HG03521 (cell line): ENCODE measurements around the gene VAV3.
"Not testable (repeated sequence)": the region's sequence is repeated elsewhere in the genome, so short reads cannot be mapped to it uniquely, and the experiment has no call there.

Experiments used
- ATAC-seq: cut with Tn5 transposase; IDR thresholded peaks from one replicate; pipeline ENCODE4 v1.9.1; 2021; ENCODE audit warnings: mild to moderate bottlenecking, moderate library complexity; ENCODE audit not compliant: unreplicated experiment

Gene VAV3, protein sequence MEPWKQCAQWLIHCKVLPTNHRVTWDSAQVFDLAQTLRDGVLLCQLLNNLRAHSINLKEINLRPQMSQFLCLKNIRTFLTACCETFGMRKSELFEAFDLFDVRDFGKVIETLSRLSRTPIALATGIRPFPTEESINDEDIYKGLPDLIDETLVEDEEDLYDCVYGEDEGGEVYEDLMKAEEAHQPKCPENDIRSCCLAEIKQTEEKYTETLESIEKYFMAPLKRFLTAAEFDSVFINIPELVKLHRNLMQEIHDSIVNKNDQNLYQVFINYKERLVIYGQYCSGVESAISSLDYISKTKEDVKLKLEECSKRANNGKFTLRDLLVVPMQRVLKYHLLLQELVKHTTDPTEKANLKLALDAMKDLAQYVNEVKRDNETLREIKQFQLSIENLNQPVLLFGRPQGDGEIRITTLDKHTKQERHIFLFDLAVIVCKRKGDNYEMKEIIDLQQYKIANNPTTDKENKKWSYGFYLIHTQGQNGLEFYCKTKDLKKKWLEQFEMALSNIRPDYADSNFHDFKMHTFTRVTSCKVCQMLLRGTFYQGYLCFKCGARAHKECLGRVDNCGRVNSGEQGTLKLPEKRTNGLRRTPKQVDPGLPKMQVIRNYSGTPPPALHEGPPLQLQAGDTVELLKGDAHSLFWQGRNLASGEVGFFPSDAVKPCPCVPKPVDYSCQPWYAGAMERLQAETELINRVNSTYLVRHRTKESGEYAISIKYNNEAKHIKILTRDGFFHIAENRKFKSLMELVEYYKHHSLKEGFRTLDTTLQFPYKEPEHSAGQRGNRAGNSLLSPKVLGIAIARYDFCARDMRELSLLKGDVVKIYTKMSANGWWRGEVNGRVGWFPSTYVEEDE

DNA sequence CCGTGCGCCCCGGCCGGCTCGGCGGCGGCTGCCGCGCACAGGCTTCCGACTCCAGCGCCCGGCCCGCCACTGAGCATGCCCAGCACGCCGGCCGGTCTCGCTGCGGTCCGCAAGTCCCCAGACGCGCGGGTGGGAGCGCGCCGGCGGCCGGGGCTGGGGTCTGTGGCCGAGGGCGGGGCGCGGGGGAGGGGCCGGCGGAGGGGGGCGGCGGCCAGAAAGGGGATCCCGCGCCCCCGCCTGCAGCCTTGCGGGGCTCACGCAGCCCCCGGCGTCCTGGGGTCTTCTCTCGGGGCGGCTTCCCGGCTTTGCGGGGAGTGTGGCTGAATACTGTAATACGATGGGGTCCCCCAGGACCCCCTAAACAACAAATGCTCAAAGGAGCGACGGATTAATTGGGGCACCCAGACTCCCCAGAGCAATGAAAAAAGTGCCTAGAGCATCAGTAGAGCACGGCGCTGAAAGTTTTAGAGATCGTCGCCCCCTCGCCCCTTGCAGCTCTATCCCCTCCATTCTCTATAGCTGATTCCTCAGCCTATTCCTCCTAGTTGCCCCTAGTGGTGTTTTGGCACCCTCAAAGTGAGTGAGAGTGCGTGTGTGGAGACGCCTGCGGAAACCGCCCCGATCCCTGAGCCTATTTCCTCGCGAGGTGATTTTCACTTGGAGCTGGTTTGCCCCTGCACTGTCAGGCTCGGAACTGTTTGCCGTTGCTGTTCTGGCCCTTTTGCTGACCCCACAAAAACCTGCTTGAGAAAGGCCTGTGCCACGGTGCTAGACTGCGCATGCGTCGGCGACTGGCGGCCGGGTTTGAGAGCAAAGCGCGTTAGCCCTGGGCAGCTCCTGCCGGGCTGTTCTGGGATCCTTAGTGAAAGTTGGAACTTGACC, at the start of gene VAV3:
VAV3 (minus strand) TSS at position 71 of the 882 bp plus-strand sequence. CDS start 311 bp downstream, outside the sequence.
- ATAC-seq: no peak

GRCh38 chr1:108012553-108012952, 47.6 kb upstream of the VAV3 start:
- ATAC-seq: no peak

- no peak for ATAC-seq
Measured at GRCh38 chr1:108011295-108011694, 46.3 kb upstream of the VAV3 start.

DNA sequence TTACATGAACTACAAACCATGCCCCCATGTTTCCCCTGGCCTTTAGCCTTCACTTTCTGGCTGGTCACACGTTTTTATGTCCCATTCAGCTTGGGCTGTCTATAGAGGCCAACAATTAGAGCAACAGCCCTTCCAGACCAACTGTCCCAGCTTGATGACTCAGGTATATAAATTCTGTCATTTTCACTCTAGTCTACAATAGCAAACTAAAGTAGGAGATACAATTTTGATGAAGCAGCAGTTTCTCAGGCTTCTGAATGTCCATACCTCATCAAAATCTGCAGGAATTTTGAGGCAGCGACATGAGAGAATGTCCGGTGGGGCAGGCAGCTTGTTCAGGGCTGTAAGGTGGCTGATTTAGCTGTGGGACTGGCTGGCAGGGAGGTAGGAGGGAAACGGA, 45.6 kb upstream of the VAV3 start:
- ATAC-seq: no peak

GRCh38 chr1:108009603-108010195, 44.7 kb upstream of the VAV3 start:
- ATAC-seq: no peak

DNA sequence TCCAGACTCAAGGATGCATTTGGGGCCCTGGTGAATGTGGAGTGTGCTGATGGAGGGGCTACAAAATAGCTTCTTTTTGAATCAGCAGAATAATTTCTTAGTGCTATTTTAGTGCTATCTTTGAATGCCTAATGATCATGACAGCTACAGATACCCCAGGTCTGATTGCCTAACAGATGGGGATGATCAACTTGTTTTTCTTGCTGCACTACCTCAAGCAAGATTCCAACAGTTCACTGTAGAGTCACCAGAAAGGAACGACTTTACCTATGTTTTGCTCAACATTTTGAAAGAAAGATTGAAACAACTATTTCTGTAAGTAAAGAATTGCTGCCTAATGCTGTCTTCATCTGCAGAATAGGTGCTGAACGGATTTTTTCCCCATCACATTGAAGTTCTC, 42.6 kb upstream of the VAV3 start:
- ATAC-seq: no peak

GRCh38 chr1:108007070-108007469, 42.1 kb upstream of the VAV3 start:
- ATAC-seq: no peak

GRCh38 chr1:108004919-108005318, 39.9 kb upstream of the VAV3 start:
- ATAC-seq: not testable (repeated sequence)

- ATAC-seq: no peak
Measured at GRCh38 chr1:108000620-108001111, 35.7 kb upstream of the VAV3 start.

DNA sequence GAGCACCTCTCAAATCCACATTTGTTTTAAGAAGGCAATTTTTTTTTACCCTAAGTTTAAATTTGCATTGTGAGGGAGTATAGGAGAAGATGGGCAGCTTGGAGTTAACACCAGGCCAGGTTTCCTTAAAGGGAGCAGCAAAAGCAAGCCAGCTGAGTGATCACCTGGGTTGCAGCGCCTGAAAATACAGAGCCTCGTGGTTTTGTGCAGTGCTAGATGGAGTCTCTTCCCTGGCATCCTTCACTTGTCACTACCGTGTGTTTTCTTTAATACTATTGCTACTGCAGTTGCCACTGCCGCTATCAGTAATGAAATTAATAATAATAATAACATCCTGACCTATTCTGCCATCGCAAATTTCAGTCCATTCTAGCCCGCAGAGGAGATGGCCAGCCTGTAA, 35.2 kb upstream of the VAV3 start:
- no peak for ATAC-seq

GRCh38 chr1:107997866-107998265, 32.9 kb upstream of the VAV3 start:
- no peak for ATAC-seq

GRCh38 chr1:107993920-107994319, 28.9 kb upstream of the VAV3 start:
- ATAC-seq: no peak

- ATAC-seq: no peak
Measured at GRCh38 chr1:107992347-107992746, 27.4 kb upstream of the VAV3 start.

GRCh38 chr1:107991371-107992066, 26.5 kb upstream of the VAV3 start:
- ATAC-seq: no peak

GRCh38 chr1:107990606-107991005, 25.6 kb upstream of the VAV3 start:
- ATAC-seq: no peak

DNA sequence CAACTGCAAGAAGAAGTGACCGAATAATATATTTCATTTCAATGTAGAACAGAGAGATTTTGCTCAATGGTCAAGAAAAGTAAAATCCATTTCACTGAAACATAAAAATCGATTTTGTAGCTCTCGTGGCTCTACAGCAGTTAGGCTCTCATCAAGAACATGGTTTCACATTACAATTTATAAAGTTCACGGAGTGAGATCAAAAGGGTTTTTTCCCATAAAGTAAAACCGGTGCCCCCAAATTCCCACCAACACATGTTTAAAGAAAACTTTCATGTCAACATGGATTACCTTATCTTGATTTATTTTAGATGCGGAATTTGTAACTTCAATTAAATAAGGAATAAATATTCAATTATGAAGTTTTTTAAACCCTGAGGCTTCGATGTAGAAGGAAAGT, 16.3 kb upstream of the VAV3 start:
- no peak for ATAC-seq

DNA sequence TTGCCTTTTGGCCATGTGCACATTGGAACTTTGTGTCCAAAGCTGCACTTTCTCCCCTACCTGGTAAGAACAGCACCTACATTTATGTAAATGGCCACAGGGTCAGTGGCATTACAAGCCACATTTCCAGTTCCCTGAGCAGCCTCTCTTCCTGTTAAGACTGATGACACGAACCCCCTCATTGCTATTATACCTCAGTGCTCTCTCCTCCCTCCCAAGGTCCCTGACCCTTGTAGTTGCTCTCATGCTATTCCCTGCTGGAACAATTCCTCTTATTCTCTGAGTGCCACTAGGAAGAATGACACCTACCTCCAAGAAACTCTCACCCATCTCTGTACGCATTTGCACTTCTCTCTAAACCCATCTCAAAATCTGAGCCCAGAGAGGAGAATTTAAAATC, 14.9 kb upstream of the VAV3 start:
- ATAC-seq: no peak

- ATAC-seq: no peak
Measured at GRCh38 chr1:107979088-107979487, 14.1 kb upstream of the VAV3 start.

GRCh38 chr1:107976836-107977235, 11.9 kb upstream of the VAV3 start:
- no peak for ATAC-seq

DNA sequence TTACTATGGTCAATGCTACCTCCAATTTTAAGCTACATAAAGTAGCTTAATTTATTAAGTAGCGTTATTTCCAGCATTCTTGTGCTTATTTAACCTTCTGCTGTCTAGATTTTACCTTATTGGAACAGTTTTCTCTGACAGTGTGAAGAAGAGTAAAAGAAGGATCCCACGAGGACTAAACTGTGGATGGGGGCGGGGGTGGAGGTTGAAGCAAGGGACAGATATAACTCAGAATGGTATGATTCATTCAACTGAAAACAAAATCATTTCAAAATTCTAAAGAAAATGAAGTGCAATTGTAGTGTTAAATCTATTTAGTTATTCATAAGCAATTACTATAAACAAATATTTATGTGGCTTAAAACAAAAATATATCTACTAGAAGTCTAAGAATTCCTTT, 11.5 kb upstream of the VAV3 start:
- no peak for ATAC-seq
